K562 (cell line): ENCODE results near the gene SEC14L1. TPM values are rescaled to one million over a fixed set of nuclear protein-coding genes. Genes with fewer than 3 reads are reported as not detected.

Source experiments
- ATF7 ChIP-seq: fragments of 450-650 bp; IDR thresholded peaks from 2 replicates; pipeline ENCODE4 v1.7.1; 2014; ENCODE audit warnings: mild to moderate bottlenecking, moderate library complexity
- CTBP1 ChIP-seq: fragments of 450-650 bp; IDR thresholded peaks from 2 replicates; pipeline ENCODE4 v1.6.1; 2016; ENCODE audit warnings: borderline replicate concordance
- EWSR1 ChIP-seq: fragments of 450-650 bp; IDR thresholded peaks from 2 replicates; pipeline ENCODE4 v1.6.1; 2018; ENCODE audit warnings: borderline replicate concordance, mild to moderate bottlenecking, low read depth, moderate library complexity; ENCODE audit not compliant: partially characterized antibody
- GATAD2A ChIP-seq: fragments of 450-650 bp; IDR thresholded peaks from 2 replicates; pipeline ENCODE4 v1.6.1; 2017
- HDAC2 ChIP-seq: fragments of 450-650 bp; IDR thresholded peaks from 2 replicates; pipeline ENCODE4 v1.6.1; 2016; ENCODE audit warnings: mild to moderate bottlenecking
- HDGF ChIP-seq: fragments of 450-650 bp; IDR thresholded peaks from 2 replicates; pipeline ENCODE4 v1.6.1; 2016
- NBN ChIP-seq: fragments of 450-650 bp; IDR thresholded peaks from 2 replicates; pipeline ENCODE4 v1.6.1; 2016; ENCODE audit warnings: low read depth, mild to moderate bottlenecking
- PREB ChIP-seq: sonication (generic); formaldehyde crosslinking; IDR thresholded peaks from 2 replicates; pipeline ENCODE4 v1.8.1; 2023; ENCODE audit warnings: mild to moderate bottlenecking, missing genetic modification reagents
- RBBP5 ChIP-seq: fragments of 200-600 bp; sonication (generic); IDR thresholded peaks from 2 replicates; pipeline ENCODE4 v1.6.1; 2012; ENCODE audit warnings: borderline replicate concordance, mild to moderate bottlenecking, low read length, control low read depth, inconsistent platforms; ENCODE audit not compliant: insufficient read depth, poor library complexity, severe bottlenecking
- RBM17 ChIP-seq: fragments of 200-400 bp; formaldehyde crosslinking; IDR thresholded peaks from 2 replicates; pipeline ENCODE4 v1.6.1; 2017; ENCODE audit warnings: low read depth, mild to moderate bottlenecking, low read length, borderline replicate concordance
- TFAP4 ChIP-seq: sonication (generic); formaldehyde crosslinking; IDR thresholded peaks from 2 replicates; pipeline ENCODE4 v1.8.0; 2022; ENCODE audit warnings: missing genetic modification reagents, mild to moderate bottlenecking, moderate library complexity, borderline replicate concordance
- ZKSCAN8 ChIP-seq: fragments of 200-800 bp; sonication (Bioruptor generic); IDR thresholded peaks from 2 replicates; pipeline ENCODE4 v1.6.1; 2016; ENCODE audit warnings: missing genetic modification characterization, missing compliant biosample characterization
- ZNF146 ChIP-seq: IDR thresholded peaks from one replicate; pipeline ENCODE4 v1.6.1; 2018; ENCODE audit warnings: missing compliant biosample characterization; ENCODE audit not compliant: unreplicated experiment
- ZNF407 ChIP-seq: fragments of 450-650 bp; IDR thresholded peaks from 2 replicates; pipeline ENCODE4 v1.6.1; 2016; ENCODE audit warnings: low read depth
- polyA plus RNA-seq, 8 experiments: library from polyadenylated mRNA; depleted of rRNA in 4 of 8; stranded (reverse) in 5 of 8; unstranded in 3 of 8; fragments of >200 nt; fragmentation: Nextera tagmentation in 2 of 8; fragmentation: Illumina TruSeq in 1 of 8; extraction: Ambion mirVana in 2 of 8; extraction: Trizol in 1 of 8; gene quantifications; 2 replicates each; pipeline versions ENCODE4 v1.2.1 to v1.2.3, GENCODE V29; 2011 to 2014; ENCODE audit warnings: inconsistent platforms in 1 of 8, missing spikeins in 1 of 8
- total RNA-seq, 7 experiments: library from RNA; depleted of rRNA in 6 of 7; stranded (reverse); fragments of >200 nt in 6 of 7; fragmentation: Illumina TruSeq in 2 of 7; extraction: Trizol in 2 of 7; gene quantifications; 2 replicates each; pipeline versions ENCODE4 v1.2.1 to v1.2.3, GENCODE V29; 2011 to 2021; ENCODE audit warnings: low replicate concordance in 1 of 7
- TF ChIP-seq, protein P1 (sequence below), 2 experiments: IDR thresholded peaks in 1 of 2; conservative IDR thresholded peaks in 1 of 2; 2 replicates each; pipeline ENCODE4 v1.6.1; 2016; ENCODE audit warnings: low read depth in 2 of 2, mild to moderate bottlenecking in 1 of 2, missing compliant biosample characterization in 1 of 2, missing genetic modification characterization in 1 of 2, moderate library complexity in 1 of 2

Gene SEC14L1
- total and polyA plus RNA-seq, 9 of the 15 experiments (the other 6 are each of a cell fraction or from before 2014, with no cell fraction given) = 3.1 to 39.7 (median 15.2) TPM

- TF ChIP-seq HDGF (no peak), GATAD2A (peak; percentile 86), ZNF407 (no peak), RBBP5 (no peak), ATF7 (peak; percentile 55; the same call in 1 of the 2 replicates), HDAC2 (no peak), PREB (CRISPR knock-in tag) (no peak), CTBP1 (peak; percentile 39; the same call in 1 of the 2 replicates), NBN (no peak), ZNF146 (CRISPR knock-in tag) (no peak), RBM17 (no peak), EWSR1 (no peak), ZKSCAN8 (CRISPR knock-in tag) (no peak), TFAP4 (CRISPR knock-in tag) (peak; percentile 64; the same call in 1 of the 2 replicates)
- TF ChIP-seq, protein P1, sequence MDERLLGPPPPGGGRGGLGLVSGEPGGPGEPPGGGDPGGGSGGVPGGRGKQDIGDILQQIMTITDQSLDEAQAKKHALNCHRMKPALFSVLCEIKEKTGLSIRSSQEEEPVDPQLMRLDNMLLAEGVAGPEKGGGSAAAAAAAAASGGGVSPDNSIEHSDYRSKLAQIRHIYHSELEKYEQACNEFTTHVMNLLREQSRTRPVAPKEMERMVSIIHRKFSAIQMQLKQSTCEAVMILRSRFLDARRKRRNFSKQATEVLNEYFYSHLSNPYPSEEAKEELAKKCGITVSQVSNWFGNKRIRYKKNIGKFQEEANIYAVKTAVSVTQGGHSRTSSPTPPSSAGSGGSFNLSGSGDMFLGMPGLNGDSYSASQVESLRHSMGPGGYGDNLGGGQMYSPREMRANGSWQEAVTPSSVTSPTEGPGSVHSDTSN (CRISPR knock-in tag; IDR thresholded peaks at IDR 0.05; ENCODE audit: low read depth) = no peak
- TF ChIP-seq, protein P1 (tag; conservative IDR thresholded peaks at IDR 0.05; ENCODE audit: low read depth) = no peak
Measured at GRCh38 chr17:77247048-77247541, 106.3 kb downstream of the SEC14L1 start (continued).
